A549 (cell line): Measurements from ENCODE around the gene FAN1. TPM values are rescaled to one million over a fixed set of nuclear protein-coding genes. Genes with fewer than 3 reads are reported as not detected.

Experiments
- ATAC-seq, 2 experiments: fragments of 200-7000 bp in 1 of 2; fragments of >200 bp in 1 of 2; cut with Nextera tagmentation in 1 of 2; cut with Tn5 transposase in 1 of 2; 3 replicates each; pipeline versions ENCODE4 v1.8.0 to v1.9.1; 2018 to 2020; ENCODE audit warnings: mild to moderate bottlenecking in 1 of 2, moderate library complexity in 1 of 2
- CTCF ChIA-PET: fragments of 300-600 bp; sonication (Branson Sonifier 250); formaldehyde crosslinking; extraction: SDS; loops from one replicate; lab custom pipeline; 2021; ENCODE audit warnings: antibody characterized with exemption, inconsistent platforms; lab: Yijun Ruan, JAX
- POLR2A ChIA-PET: fragments of 350-600 bp; formaldehyde crosslinking; extraction: SDS; loops from one replicate; lab custom pipeline; 2021; ENCODE audit warnings: antibody characterized with exemption, inconsistent platforms; lab: Yijun Ruan, JAX
- DNase-seq, 2 experiments: peaks; one replicate each; pipeline versions ENCODE4 v3.0.0 to v3.0.0-alpha.2; 2011 to 2016; ENCODE audit warnings: low read depth in 1 of 2, low spot score in 1 of 2
- FAIRE-seq: peaks from 2 replicates; lab custom pipeline; 2011; peaks lifted over from hg19 to GRCh38; lab: Jason Lieb, UNC
- H3K27ac ChIP-seq, 2 experiments: fragments of >200 bp; sonication (Bioruptor Twin); formaldehyde crosslinking; 3 replicates each; pipeline ENCODE4 v1.5.1; 2016 to 2017
- H3K4me1 ChIP-seq: fragments of >200 bp; sonication (Bioruptor Twin); formaldehyde crosslinking; 3 replicates; pipeline ENCODE4 v1.6.1; 2016
- H3K4me2 ChIP-seq: fragments of >200 bp; sonication (Bioruptor Twin); formaldehyde crosslinking; 3 replicates; pipeline ENCODE4 v1.6.1; 2016
- H3K4me3 ChIP-seq: fragments of >200 bp; sonication (Bioruptor Twin); formaldehyde crosslinking; 3 replicates; pipeline ENCODE4 v1.5.1; 2016
- H3K9me3 ChIP-seq: fragments of >200 bp; sonication (Bioruptor Twin); formaldehyde crosslinking; 3 replicates; pipeline ENCODE4 v1.6.1; 2016
- CBX8 ChIP-seq: fragments of 200-600 bp; sonication (generic); IDR thresholded peaks from 2 replicates; pipeline ENCODE4 v1.6.1; 2016
- CHD2 ChIP-seq: fragments of 150-350 bp; IDR thresholded peaks from 2 replicates; pipeline ENCODE4 v1.6.1; 2014; ENCODE audit warnings: low read length; ENCODE audit not compliant: partially characterized antibody
- CHD4 ChIP-seq: fragments of 200-600 bp; sonication (generic); IDR thresholded peaks from 2 replicates; pipeline ENCODE4 v1.6.1; 2016; ENCODE audit warnings: antibody characterized with exemption, mild to moderate bottlenecking, borderline replicate concordance
- CTCF ChIP-seq: fragments of >200 bp; sonication (Bioruptor Twin); formaldehyde crosslinking; IDR thresholded peaks from 3 replicates; pipeline ENCODE4 v1.5.1; 2016
- EHF ChIP-seq: fragments of 250-450 bp; sonication (Bioruptor Pico); IDR thresholded peaks from 2 replicates; pipeline ENCODE4 v1.5.0; 2020; ENCODE audit warnings: mild to moderate bottlenecking
- EHMT2 ChIP-seq: fragments of 200-600 bp; sonication (generic); IDR thresholded peaks from 2 replicates; pipeline ENCODE4 v1.6.1; 2016; ENCODE audit warnings: antibody characterized with exemption, low read depth, mild to moderate bottlenecking, moderate library complexity
- ELK1 ChIP-seq: fragments of 150-350 bp; IDR thresholded peaks from 2 replicates; pipeline ENCODE4 v1.6.1; 2014; ENCODE audit warnings: low read depth, mild to moderate bottlenecking, low read length
- ESRRA ChIP-seq: fragments of 150-350 bp; IDR thresholded peaks from 2 replicates; pipeline ENCODE4 v1.6.1; 2014; ENCODE audit warnings: mild to moderate bottlenecking, low read length, borderline replicate concordance
- FOSB ChIP-seq: fragments of 250-450 bp; sonication (Bioruptor Pico); IDR thresholded peaks from 2 replicates; pipeline ENCODE4 v1.5.0; 2020; ENCODE audit warnings: mild to moderate bottlenecking, moderate library complexity
- FOSL2 ChIP-seq, 2 experiments: fragments of 450-650 bp in 1 of 2; fragments of >200 bp in 1 of 2; sonication (Bioruptor Twin) in 1 of 2; formaldehyde crosslinking; IDR thresholded peaks; 2 replicates each; pipeline versions ENCODE4 v1.5.0 to v1.6.1; 2016 to 2020; ENCODE audit warnings: mild to moderate bottlenecking in 1 of 2, moderate library complexity in 1 of 2
- FOXS1 ChIP-seq: fragments of 250-450 bp; sonication (Bioruptor Pico); IDR thresholded peaks from 2 replicates; pipeline ENCODE4 v1.5.0; 2020; ENCODE audit warnings: mild to moderate bottlenecking, moderate library complexity
- HDAC2 ChIP-seq: fragments of 200-600 bp; sonication (generic); IDR thresholded peaks from 2 replicates; pipeline ENCODE4 v1.6.1; 2016
- HEYL ChIP-seq: fragments of 250-450 bp; sonication (Bioruptor Pico); IDR thresholded peaks from 2 replicates; pipeline ENCODE4 v1.8.0; 2021; ENCODE audit warnings: mild to moderate bottlenecking, moderate library complexity
- JUN ChIP-seq, 2 experiments: fragments of >200 bp; sonication (Bioruptor Twin); formaldehyde crosslinking; IDR thresholded peaks; 2 replicates in 1 of 2; 3 replicates in 1 of 2; pipeline ENCODE4 v1.6.1; 2016 to 2017
- MAFK ChIP-seq: fragments of 450-650 bp; IDR thresholded peaks from 2 replicates; pipeline ENCODE4 v1.6.1; 2014; ENCODE audit not compliant: partially characterized antibody
- MYC ChIP-seq: IDR thresholded peaks from 2 replicates; pipeline ENCODE4 v1.6.1; 2012; ENCODE audit warnings: mild to moderate bottlenecking, inconsistent platforms, low read length, improper control_type of control experiment, borderline replicate concordance
- POLR2AphosphoS2 ChIP-seq: conservative IDR thresholded peaks from 2 replicates; pipeline ENCODE4 v1.6.1; 2012; ENCODE audit warnings: low read length, improper control_type of control experiment, inconsistent platforms
- RAD21 ChIP-seq, 2 experiments: fragments of >200 bp in 1 of 2; sonication (Bioruptor Twin) in 1 of 2; formaldehyde crosslinking in 1 of 2; IDR thresholded peaks in 1 of 2; conservative IDR thresholded peaks in 1 of 2; 2 replicates in 1 of 2; 3 replicates in 1 of 2; pipeline ENCODE4 v1.6.1; 2012 to 2018; ENCODE audit warnings: inconsistent platforms in 1 of 2
- RARB ChIP-seq: fragments of 250-450 bp; sonication (Bioruptor Pico); IDR thresholded peaks from 2 replicates; pipeline ENCODE4 v1.8.0; 2021; ENCODE audit warnings: mild to moderate bottlenecking, moderate library complexity
- TP53 ChIP-seq: fragments of 250-450 bp; sonication (Bioruptor Pico); IDR thresholded peaks from 2 replicates; pipeline ENCODE4 v1.5.0; 2021; ENCODE audit warnings: mild to moderate bottlenecking, moderate library complexity
- ZFP36 ChIP-seq: fragments of 450-650 bp; IDR thresholded peaks from 2 replicates; pipeline ENCODE4 v1.6.1; 2014; ENCODE audit warnings: borderline replicate concordance; ENCODE audit not compliant: partially characterized antibody
- ZSCAN20 ChIP-seq: fragments of 250-450 bp; sonication (Bioruptor Pico); IDR thresholded peaks from 2 replicates; pipeline ENCODE4 v1.8.0; 2022; ENCODE audit warnings: mild to moderate bottlenecking, moderate library complexity
- WGBS: methylation state at CpG from one replicate; pipeline ENCODE4 v1.1.6; 2017; ENCODE audit errors: missing lambda C conversion rate; 5-methylcytosine and 5-hydroxymethylcytosine counted together
- polyA plus RNA-seq, 4 experiments: library from polyadenylated mRNA; depleted of rRNA in 3 of 4; stranded (reverse); fragments of >200 nt; fragmentation: RNase III in 1 of 4; extraction: RNeasy Plus Mini Kit Qiagen cat#74134 plus additional on column Dnase treatment in 1 of 4; gene quantifications; 2 replicates in 3 of 4; 3 replicates in 1 of 4; pipeline ENCODE4 v1.2.3, GENCODE V29; 2011 to 2017
- TF ChIP-seq, protein P1 (sequence below): fragments of >200 bp; sonication (Bioruptor Twin); formaldehyde crosslinking; IDR thresholded peaks from 2 replicates; pipeline ENCODE4 v1.6.1; 2016
- TF ChIP-seq, protein P2 (sequence below): fragments of 250-450 bp; sonication (Bioruptor Pico); IDR thresholded peaks from 2 replicates; pipeline ENCODE4 v1.5.0; 2020; ENCODE audit warnings: low read depth, mild to moderate bottlenecking, moderate library complexity
- TF ChIP-seq, protein P3 (sequence below): fragments of >200 bp; sonication (Bioruptor Twin); formaldehyde crosslinking; IDR thresholded peaks from 3 replicates; pipeline ENCODE4 v1.6.1; 2016
- TF ChIP-seq, protein P4 (sequence below): fragments of 200-600 bp; sonication (generic); IDR thresholded peaks from 2 replicates; pipeline ENCODE4 v1.6.1; 2016; ENCODE audit warnings: antibody characterized with exemption, mild to moderate bottlenecking, moderate library complexity

Gene FAN1
- polyA plus RNA-seq, 2 of the 4 experiments (the other 2 are of a cell fraction) = 17.4 to 22.1 TPM

GRCh38 chr15:30895461-30896210, 8.1 kb upstream of the FAN1 start:
- Histone ChIP-seq H3K9me3 (no peaks in the 10 kb centered on the region), H3K4me1 (0 out of 3 replicates have a peak, but pooled peaks cover 3% of the 10 kb centered on the region), H3K4me2 (no peak overlapping the region), H3K4me3 (no peak overlapping the region), H3K27ac (no peak overlapping the region)
- POLR2A ChIA-PET = no interaction called here
- FAIRE-seq = no peak
- DNase-seq = no peak
- no peak for ATAC-seq
- 90% methylated on average over 33 of the region's 33 CpGs for WGBS
- no peak for TF ChIP-seq EHMT2
- no peak for TF ChIP-seq ESRRA
- TF ChIP-seq FOSL2 (IDR thresholded peaks at IDR 0.05) = no peak
- TF ChIP-seq FOSL2 (CRISPR knock-in tag; IDR thresholded peaks at IDR 0.05) = no peak
- TF ChIP-seq HDAC2 = no peak
- no peak for TF ChIP-seq ZFP36
- no peak for TF ChIP-seq TP53 (CRISPR knock-in tag)
- TF ChIP-seq, protein P1, sequence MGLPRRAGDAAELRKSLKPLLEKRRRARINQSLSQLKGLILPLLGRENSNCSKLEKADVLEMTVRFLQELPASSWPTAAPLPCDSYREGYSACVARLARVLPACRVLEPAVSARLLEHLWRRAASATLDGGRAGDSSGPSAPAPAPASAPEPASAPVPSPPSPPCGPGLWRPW = no peak
- no peak for TF ChIP-seq EHF (CRISPR knock-in tag)
- TF ChIP-seq, protein P2, sequence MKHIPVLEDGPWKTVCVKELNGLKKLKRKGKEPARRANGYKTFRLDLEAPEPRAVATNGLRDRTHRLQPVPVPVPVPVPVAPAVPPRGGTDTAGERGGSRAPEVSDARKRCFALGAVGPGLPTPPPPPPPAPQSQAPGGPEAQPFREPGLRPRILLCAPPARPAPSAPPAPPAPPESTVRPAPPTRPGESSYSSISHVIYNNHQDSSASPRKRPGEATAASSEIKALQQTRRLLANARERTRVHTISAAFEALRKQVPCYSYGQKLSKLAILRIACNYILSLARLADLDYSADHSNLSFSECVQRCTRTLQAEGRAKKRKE (CRISPR knock-in tag) = no peak
- TF ChIP-seq POLR2AphosphoS2 = no peak
- TF ChIP-seq, protein P3, sequence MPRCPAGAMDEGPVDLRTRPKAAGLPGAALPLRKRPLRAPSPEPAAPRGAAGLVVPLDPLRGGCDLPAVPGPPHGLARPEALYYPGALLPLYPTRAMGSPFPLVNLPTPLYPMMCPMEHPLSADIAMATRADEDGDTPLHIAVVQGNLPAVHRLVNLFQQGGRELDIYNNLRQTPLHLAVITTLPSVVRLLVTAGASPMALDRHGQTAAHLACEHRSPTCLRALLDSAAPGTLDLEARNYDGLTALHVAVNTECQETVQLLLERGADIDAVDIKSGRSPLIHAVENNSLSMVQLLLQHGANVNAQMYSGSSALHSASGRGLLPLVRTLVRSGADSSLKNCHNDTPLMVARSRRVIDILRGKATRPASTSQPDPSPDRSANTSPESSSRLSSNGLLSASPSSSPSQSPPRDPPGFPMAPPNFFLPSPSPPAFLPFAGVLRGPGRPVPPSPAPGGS = no peak
- no peak for TF ChIP-seq RAD21 (conservative IDR thresholded peaks at IDR 0.05 in 1 of 2, IDR thresholded peaks at IDR 0.05 in 1 of 2)
- TF ChIP-seq MAFK = no peak
- TF ChIP-seq ZSCAN20 = no peak
- TF ChIP-seq HEYL (CRISPR knock-in tag) = no peak
- no peak for TF ChIP-seq FOXS1 (CRISPR knock-in tag)
- no peak for TF ChIP-seq CHD4
- TF ChIP-seq CTCF = no peak
- TF ChIP-seq CHD2 = no peak
- TF ChIP-seq JUN (IDR thresholded peaks at IDR 0.05) = no peak
- CTCF ChIA-PET = interaction anchor here (1.1 to 2.8 kb wide), 5 partner anchors 7 to 233 kb away, joined by 4 to 17 read pairs (median 13); no protein-coding TSS in a partner anchor

- Histone ChIP-seq H3K4me1 (0 out of 3 replicates have a peak, but pooled peaks cover 3% of the 10 kb centered on the region), H3K4me2 (no peak overlapping the region), H3K9me3 (no peaks in the 10 kb centered on the region), H3K27ac (no peak overlapping the region), H3K4me3 (no peak overlapping the region)
- CTCF ChIA-PET = interaction anchor here (0.6 to 2.8 kb wide), 4 partner anchors 11 to 984 kb away, joined by 3 to 17 read pairs (median 4); no protein-coding TSS in a partner anchor
- no peak for DNase-seq
- no peak for FAIRE-seq
- WGBS = 86% methylated on average over 12 of the region's 12 CpGs
- POLR2A ChIA-PET = no interaction called here
- ATAC-seq = peak in 1 of 2 experiments; percentile 68; a peak in 3 of 6 replicates
- TF ChIP-seq, protein P2 (CRISPR knock-in tag) = no peak
- TF ChIP-seq ELK1 (no peak), RARB (no peak), FOSB (CRISPR knock-in tag) (no peak), CBX8 (no peak), MYC (no peak)
- TF ChIP-seq, protein P1 = no peak
- TF ChIP-seq, protein P4, sequence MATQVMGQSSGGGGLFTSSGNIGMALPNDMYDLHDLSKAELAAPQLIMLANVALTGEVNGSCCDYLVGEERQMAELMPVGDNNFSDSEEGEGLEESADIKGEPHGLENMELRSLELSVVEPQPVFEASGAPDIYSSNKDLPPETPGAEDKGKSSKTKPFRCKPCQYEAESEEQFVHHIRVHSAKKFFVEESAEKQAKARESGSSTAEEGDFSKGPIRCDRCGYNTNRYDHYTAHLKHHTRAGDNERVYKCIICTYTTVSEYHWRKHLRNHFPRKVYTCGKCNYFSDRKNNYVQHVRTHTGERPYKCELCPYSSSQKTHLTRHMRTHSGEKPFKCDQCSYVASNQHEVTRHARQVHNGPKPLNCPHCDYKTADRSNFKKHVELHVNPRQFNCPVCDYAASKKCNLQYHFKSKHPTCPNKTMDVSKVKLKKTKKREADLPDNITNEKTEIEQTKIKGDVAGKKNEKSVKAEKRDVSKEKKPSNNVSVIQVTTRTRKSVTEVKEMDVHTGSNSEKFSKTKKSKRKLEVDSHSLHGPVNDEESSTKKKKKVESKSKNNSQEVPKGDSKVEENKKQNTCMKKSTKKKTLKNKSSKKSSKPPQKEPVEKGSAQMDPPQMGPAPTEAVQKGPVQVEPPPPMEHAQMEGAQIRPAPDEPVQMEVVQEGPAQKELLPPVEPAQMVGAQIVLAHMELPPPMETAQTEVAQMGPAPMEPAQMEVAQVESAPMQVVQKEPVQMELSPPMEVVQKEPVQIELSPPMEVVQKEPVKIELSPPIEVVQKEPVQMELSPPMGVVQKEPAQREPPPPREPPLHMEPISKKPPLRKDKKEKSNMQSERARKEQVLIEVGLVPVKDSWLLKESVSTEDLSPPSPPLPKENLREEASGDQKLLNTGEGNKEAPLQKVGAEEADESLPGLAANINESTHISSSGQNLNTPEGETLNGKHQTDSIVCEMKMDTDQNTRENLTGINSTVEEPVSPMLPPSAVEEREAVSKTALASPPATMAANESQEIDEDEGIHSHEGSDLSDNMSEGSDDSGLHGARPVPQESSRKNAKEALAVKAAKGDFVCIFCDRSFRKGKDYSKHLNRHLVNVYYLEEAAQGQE = no peak
Measured at GRCh38 chr15:30896211-30896606, 7.5 kb upstream of the FAN1 start.
